Epithelial cell of proximal tubule (primary cell): ENCODE data around the gene C2CD4C. TPM values are rescaled to one million over a fixed set of nuclear protein-coding genes. Genes with fewer than 3 reads are reported as not detected.
"Not testable (repeated sequence)": the region's sequence is repeated elsewhere in the genome, so short reads cannot be mapped to it uniquely, and the experiment has no call there.

Experiments used
- DNase-seq: peaks from one replicate; pipeline ENCODE4 v3.0.0-alpha.2; 2011; ENCODE audit warnings: low read depth
- H3K4me3 ChIP-seq: 2 replicates; pipeline ENCODE4 v1.5.1; 2011; ENCODE audit warnings: low read depth, mild to moderate bottlenecking, low read length
- CTCF ChIP-seq: conservative IDR thresholded peaks from 2 replicates; pipeline ENCODE4 v1.5.1; 2012; ENCODE audit warnings: low read depth, mild to moderate bottlenecking, low read length
- total RNA-seq: library from RNA; depleted of rRNA; stranded (reverse); fragments of >200 nt; gene quantifications from 2 replicates; pipeline ENCODE4 v1.2.3, GENCODE V29; 2015

The C2CD4C gene
- total RNA-seq, 1 donor from 2014 or later = 0.12 TPM

GRCh38 chr19:395467-395866, 13.5 kb downstream of the C2CD4C start:
- H3K4me3 ChIP-seq = no peak overlapping the region
- no peak for TF ChIP-seq CTCF
- no peak for DNase-seq

GRCh38 chr19:394857-395256, 14.1 kb downstream of the C2CD4C start:
- not testable (repeated sequence) for H3K4me3 ChIP-seq, DNase-seq

- H3K4me3 ChIP-seq, DNase-seq: not testable (repeated sequence)
Observed at GRCh38 chr19:393560-393959, 15.4 kb downstream of the C2CD4C start.

GRCh38 chr19:392375-392970, 16.5 kb downstream of the C2CD4C start:
- H3K4me3 ChIP-seq = no peak overlapping the region
- TF ChIP-seq CTCF = no peak
- DNase-seq = no peak

- no peak for DNase-seq
- no peak for TF ChIP-seq CTCF
- H3K4me3 ChIP-seq = no peak overlapping the region
Observed at GRCh38 chr19:391726-392374, 17.1 kb downstream of the C2CD4C start.

GRCh38 chr19:391207-391557, 17.8 kb downstream of the C2CD4C start:
- TF ChIP-seq CTCF = no peak
- DNase-seq = no peak
- no peak overlapping the region for H3K4me3 ChIP-seq

GRCh38 chr19:390386-391206, 18.4 kb downstream of the C2CD4C start:
- no peak for DNase-seq
- TF ChIP-seq CTCF = no peak
- H3K4me3 ChIP-seq = no peak overlapping the region

- no peak for DNase-seq
- no peak for TF ChIP-seq CTCF
- H3K4me3 ChIP-seq = no peak overlapping the region
Observed at GRCh38 chr19:389935-390289, 19.0 kb downstream of the C2CD4C start.
